Prostate gland (tissue), 2 donors: Measurements from ENCODE around the gene BDKRB2. TPM values are rescaled to one million over a fixed set of nuclear protein-coding genes. Genes with fewer than 3 reads are reported as not detected.

ENCODE experiments used
- DNase-seq: peaks from one replicate; pipeline ENCODE4 v3.0.0-alpha.2; 2019; ENCODE audit warnings: low spot score
- H3K27ac ChIP-seq, 2 donors: fragments of 200-600 bp; sonication (generic); 2 replicates each; pipeline ENCODE4 v1.5.1; 2017 to 2019
- H3K27me3 ChIP-seq: fragments of 200-600 bp; sonication (generic); replicated peaks from 2 replicates; pipeline ENCODE4 v1.5.1; 2019; ENCODE audit not compliant: insufficient read depth
- H3K36me3 ChIP-seq, 2 donors: fragments of 200-600 bp; sonication (generic); 1 replicate in 1 of 2; 2 replicates in 1 of 2; pipeline versions ENCODE4 v1.5.1 to v1.8.1; 2017 to 2019
- H3K4me1 ChIP-seq: fragments of 200-600 bp; sonication (generic); replicated peaks from 2 replicates; pipeline ENCODE4 v1.5.1; 2019
- H3K4me3 ChIP-seq, 2 donors: fragments of 200-600 bp; sonication (generic); 2 replicates each; pipeline ENCODE4 v1.5.1; 2017 to 2019
- H3K9me3 ChIP-seq: fragments of 200-600 bp; sonication (generic); 2 replicates; pipeline ENCODE4 v1.5.1; 2017
- POLR2A ChIP-seq: fragments of 450-650 bp; IDR thresholded peaks from one replicate; pipeline ENCODE4 v1.6.1; 2016; ENCODE audit warnings: antibody characterized with exemption, mild to moderate bottlenecking
- POLR2AphosphoS5 ChIP-seq: sonication (generic); formaldehyde crosslinking; IDR thresholded peaks from one replicate; pipeline ENCODE4 v1.6.1; 2017; ENCODE audit warnings: antibody characterized with exemption
- WGBS: methylation state at CpG from one replicate; pipeline ENCODE4 v1.1.5; 2018; 5-methylcytosine and 5-hydroxymethylcytosine counted together
- intact Hi-C: fragments of 100-400 bp; cut with DNase I; formaldehyde crosslinking; loops from one replicate; pipeline ENCODE4 v1.14.2; 2022
- total RNA-seq, 2 donors: library from RNA; depleted of rRNA; stranded (reverse); fragments of >200 nt; gene quantifications; one replicate each; pipeline ENCODE4 v1.1.0, GENCODE V29; 2016
- TF ChIP-seq, protein P1 (sequence below), 4 experiments: fragments of 200-600 bp in 2 of 4; fragments of 450-650 bp in 2 of 4; sonication (generic) in 2 of 4; IDR thresholded peaks; 1 replicate in 3 of 4; 2 replicates in 1 of 4; pipeline ENCODE4 v1.5.1; 2016 to 2019; ENCODE audit warnings: antibody characterized with exemption in 4 of 4, mild to moderate bottlenecking in 2 of 4, moderate library complexity in 2 of 4

Gene BDKRB2
- total RNA-seq, 2 donors from 2014 or later = 0.97 to 1.2 TPM

GRCh38 chr14:96252999-96253539 lies 48.4 kb downstream of the BDKRB2 start:
- Histone ChIP-seq H3K4me1 (no peaks in the 10 kb centered on the region), H3K9me3 (no peaks in the 10 kb centered on the region), H3K27ac (no peak overlapping the region), H3K36me3 (no peaks in the 10 kb centered on the region), H3K4me3 (no peak overlapping the region), H3K27me3 (no peaks in the 10 kb centered on the region)
- no peak for TF ChIP-seq POLR2A
- TF ChIP-seq, protein P1, sequence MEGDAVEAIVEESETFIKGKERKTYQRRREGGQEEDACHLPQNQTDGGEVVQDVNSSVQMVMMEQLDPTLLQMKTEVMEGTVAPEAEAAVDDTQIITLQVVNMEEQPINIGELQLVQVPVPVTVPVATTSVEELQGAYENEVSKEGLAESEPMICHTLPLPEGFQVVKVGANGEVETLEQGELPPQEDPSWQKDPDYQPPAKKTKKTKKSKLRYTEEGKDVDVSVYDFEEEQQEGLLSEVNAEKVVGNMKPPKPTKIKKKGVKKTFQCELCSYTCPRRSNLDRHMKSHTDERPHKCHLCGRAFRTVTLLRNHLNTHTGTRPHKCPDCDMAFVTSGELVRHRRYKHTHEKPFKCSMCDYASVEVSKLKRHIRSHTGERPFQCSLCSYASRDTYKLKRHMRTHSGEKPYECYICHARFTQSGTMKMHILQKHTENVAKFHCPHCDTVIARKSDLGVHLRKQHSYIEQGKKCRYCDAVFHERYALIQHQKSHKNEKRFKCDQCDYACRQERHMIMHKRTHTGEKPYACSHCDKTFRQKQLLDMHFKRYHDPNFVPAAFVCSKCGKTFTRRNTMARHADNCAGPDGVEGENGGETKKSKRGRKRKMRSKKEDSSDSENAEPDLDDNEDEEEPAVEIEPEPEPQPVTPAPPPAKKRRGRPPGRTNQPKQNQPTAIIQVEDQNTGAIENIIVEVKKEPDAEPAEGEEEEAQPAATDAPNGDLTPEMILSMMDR (IDR thresholded peaks at IDR 0.05) = no peak
- TF ChIP-seq POLR2AphosphoS5 = no peak
- WGBS = 71% methylated on average over 9 of the region's 9 CpGs
- intact Hi-C loops = no loop called here
- no peak for DNase-seq

DNA sequence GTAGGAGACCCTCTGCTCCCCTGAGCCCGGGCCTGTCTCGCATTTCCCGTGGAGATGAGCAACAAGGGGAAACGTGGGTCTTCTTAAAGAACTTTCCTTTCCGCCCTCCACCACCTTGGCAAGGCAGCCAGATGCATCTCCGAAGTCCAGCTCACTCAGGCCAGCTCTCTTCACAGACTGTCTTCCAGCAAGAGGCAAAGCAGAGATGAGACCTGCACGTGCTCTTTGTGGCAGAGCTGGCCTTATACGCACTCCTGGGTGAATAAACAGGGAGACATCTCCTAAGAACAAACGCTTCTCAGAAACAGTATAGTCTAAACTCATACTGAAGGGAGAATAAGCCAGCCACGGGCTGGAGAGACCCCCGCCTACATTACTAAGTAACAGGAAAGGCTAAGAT lies 50.0 kb downstream of the BDKRB2 start:
- Histone ChIP-seq H3K4me1 (no peaks in the 10 kb centered on the region), H3K4me3 (no peak overlapping the region), H3K9me3 (no peaks in the 10 kb centered on the region), H3K36me3 (no peaks in the 10 kb centered on the region), H3K27ac (no peak overlapping the region), H3K27me3 (no peaks in the 10 kb centered on the region)
- TF ChIP-seq POLR2A (no peak), POLR2AphosphoS5 (no peak)
- TF ChIP-seq, protein P1 (IDR thresholded peaks at IDR 0.05) = no peak
- intact Hi-C loops = no loop called here
- 79% methylated on average over 11 of the region's 11 CpGs for WGBS
- DNase-seq = no peak

GRCh38 chr14:96255501-96256366 lies 51.1 kb downstream of the BDKRB2 start, which contains the start of gene BDKRB1:
BDKRB1 (plus strand) TSS chr14:96256210; CDS start chr14:96263683, 7,473 bp downstream.
- no peak for TF ChIP-seq POLR2A
- no peaks in the 10 kb centered on the region for H3K9me3 ChIP-seq
- 49% methylated on average over 12 of the region's 12 CpGs for whole genome bisulfite sequencing
- no peak for DNase-seq
- H3K27ac ChIP-seq = no peak within 1 kb of the TSS
- intact Hi-C loops = no loop called here
- no peaks in the 10 kb centered on the region for H3K36me3 ChIP-seq
- no peaks in the 10 kb centered on the region for H3K27me3 ChIP-seq
- no peak within 1 kb of the TSS for H3K4me3 ChIP-seq
- H3K4me1 ChIP-seq = no peaks in the 10 kb centered on the region

- no peak overlapping the region for H3K27ac ChIP-seq
- H3K4me1 ChIP-seq = no peaks in the 10 kb centered on the region
- no peak for DNase-seq
- no peaks in the 10 kb centered on the region for H3K9me3 ChIP-seq
- no peak overlapping the region for H3K4me3 ChIP-seq
- H3K36me3 ChIP-seq = no peaks in the 10 kb centered on the region
- WGBS = 25% methylated on average over 4 of the region's 4 CpGs
- intact Hi-C loops = no loop called here
- no peak for TF ChIP-seq POLR2AphosphoS5
- TF ChIP-seq, protein P1 (IDR thresholded peaks at IDR 0.05) = no peak
- TF ChIP-seq POLR2A = no peak
- no peaks in the 10 kb centered on the region for H3K27me3 ChIP-seq
These were observed 51.8 kb downstream of the BDKRB2 start for GRCh38 chr14:96256407-96256806.

- TF ChIP-seq POLR2AphosphoS5 (no peak), POLR2A (no peak)
- TF ChIP-seq, protein P1 (IDR thresholded peaks at IDR 0.05) = no peak
- H3K36me3 ChIP-seq = no peaks in the 10 kb centered on the region
- 78% methylated on average over 8 of the region's 8 CpGs for WGBS
- no peak for DNase-seq
- H3K4me1 ChIP-seq = no peaks in the 10 kb centered on the region
- no peaks in the 10 kb centered on the region for H3K27me3 ChIP-seq
- H3K4me3 ChIP-seq = no peak overlapping the region
- H3K27ac ChIP-seq = no peak overlapping the region
- H3K9me3 ChIP-seq = no peaks in the 10 kb centered on the region
- intact Hi-C loops = no loop called here
These were observed 52.4 kb downstream of the BDKRB2 start for GRCh38 chr14:96257056-96257455.
